A549 (cell line): ENCODE measurements around the gene CASQ1. TPM values are rescaled to one million over a fixed set of nuclear protein-coding genes. Genes with fewer than 3 reads are reported as not detected.

Experiments
- ATAC-seq, 2 experiments: fragments of 200-7000 bp in 1 of 2; fragments of >200 bp in 1 of 2; cut with Nextera tagmentation in 1 of 2; cut with Tn5 transposase in 1 of 2; 3 replicates each; pipeline versions ENCODE4 v1.8.0 to v1.9.1; 2018 to 2020; ENCODE audit warnings: mild to moderate bottlenecking in 1 of 2, moderate library complexity in 1 of 2
- CTCF ChIA-PET: fragments of 300-600 bp; sonication (Branson Sonifier 250); formaldehyde crosslinking; extraction: SDS; loops from one replicate; lab custom pipeline; 2021; ENCODE audit warnings: antibody characterized with exemption, inconsistent platforms; lab: Yijun Ruan, JAX
- POLR2A ChIA-PET: fragments of 350-600 bp; formaldehyde crosslinking; extraction: SDS; loops from one replicate; lab custom pipeline; 2021; ENCODE audit warnings: antibody characterized with exemption, inconsistent platforms; lab: Yijun Ruan, JAX
- DNase-seq, 2 experiments: peaks; one replicate each; pipeline versions ENCODE4 v3.0.0 to v3.0.0-alpha.2; 2011 to 2016; ENCODE audit warnings: low read depth in 1 of 2, low spot score in 1 of 2
- FAIRE-seq: peaks from 2 replicates; lab custom pipeline; 2011; peaks lifted over from hg19 to GRCh38; lab: Jason Lieb, UNC
- H3K27ac ChIP-seq, 2 experiments: fragments of >200 bp; sonication (Bioruptor Twin); formaldehyde crosslinking; 3 replicates each; pipeline ENCODE4 v1.5.1; 2016 to 2017
- H3K4me1 ChIP-seq: fragments of >200 bp; sonication (Bioruptor Twin); formaldehyde crosslinking; 3 replicates; pipeline ENCODE4 v1.6.1; 2016
- H3K4me2 ChIP-seq: fragments of >200 bp; sonication (Bioruptor Twin); formaldehyde crosslinking; 3 replicates; pipeline ENCODE4 v1.6.1; 2016
- H3K4me3 ChIP-seq: fragments of >200 bp; sonication (Bioruptor Twin); formaldehyde crosslinking; 3 replicates; pipeline ENCODE4 v1.5.1; 2016
- H3K9me3 ChIP-seq: fragments of >200 bp; sonication (Bioruptor Twin); formaldehyde crosslinking; 3 replicates; pipeline ENCODE4 v1.6.1; 2016
- CEBPB ChIP-seq, 2 experiments: fragments of >200 bp in 1 of 2; sonication (Bioruptor Twin) in 1 of 2; formaldehyde crosslinking in 1 of 2; IDR thresholded peaks; 2 replicates each; pipeline ENCODE4 v1.6.1; 2012 to 2016
- HDAC2 ChIP-seq: fragments of 200-600 bp; sonication (generic); IDR thresholded peaks from 2 replicates; pipeline ENCODE4 v1.6.1; 2016
- HOXB5 ChIP-seq: fragments of 250-450 bp; sonication (Bioruptor Pico); IDR thresholded peaks from 2 replicates; pipeline ENCODE4 v1.5.0; 2020; ENCODE audit warnings: mild to moderate bottlenecking, moderate library complexity
- JUN ChIP-seq, 2 experiments: fragments of >200 bp; sonication (Bioruptor Twin); formaldehyde crosslinking; IDR thresholded peaks; 2 replicates in 1 of 2; 3 replicates in 1 of 2; pipeline ENCODE4 v1.6.1; 2016 to 2017
- KDM1A ChIP-seq: fragments of 200-600 bp; sonication (generic); IDR thresholded peaks from 2 replicates; pipeline ENCODE4 v1.6.1; 2016; ENCODE audit warnings: low read depth, mild to moderate bottlenecking
- MAFK ChIP-seq: fragments of 450-650 bp; IDR thresholded peaks from 2 replicates; pipeline ENCODE4 v1.6.1; 2014; ENCODE audit not compliant: partially characterized antibody
- NFE2L2 ChIP-seq: fragments of 150-350 bp; conservative IDR thresholded peaks from 2 replicates; pipeline ENCODE4 v1.6.1; 2014; ENCODE audit warnings: low read length
- NR3C1 ChIP-seq: fragments of >200 bp; sonication (Bioruptor Twin); formaldehyde crosslinking; IDR thresholded peaks from 3 replicates; pipeline ENCODE4 v1.6.1; 2017
- PBX3 ChIP-seq: IDR thresholded peaks from 2 replicates; pipeline ENCODE4 v1.6.1; 2012
- PHF8 ChIP-seq: fragments of 200-600 bp; sonication (generic); IDR thresholded peaks from 2 replicates; pipeline ENCODE4 v1.6.1; 2016; ENCODE audit warnings: low read depth, mild to moderate bottlenecking, antibody characterized with exemption, moderate library complexity, borderline replicate concordance
- POLR2AphosphoS2 ChIP-seq: conservative IDR thresholded peaks from 2 replicates; pipeline ENCODE4 v1.6.1; 2012; ENCODE audit warnings: low read length, improper control_type of control experiment, inconsistent platforms
- RAD21 ChIP-seq, 2 experiments: fragments of >200 bp in 1 of 2; sonication (Bioruptor Twin) in 1 of 2; formaldehyde crosslinking in 1 of 2; IDR thresholded peaks in 1 of 2; conservative IDR thresholded peaks in 1 of 2; 2 replicates in 1 of 2; 3 replicates in 1 of 2; pipeline ENCODE4 v1.6.1; 2012 to 2018; ENCODE audit warnings: inconsistent platforms in 1 of 2
- REST ChIP-seq: fragments of 200-600 bp; sonication (generic); IDR thresholded peaks from 2 replicates; pipeline ENCODE4 v1.6.1; 2016; ENCODE audit warnings: antibody characterized with exemption, mild to moderate bottlenecking, moderate library complexity
- RFX5 ChIP-seq: fragments of 450-650 bp; IDR thresholded peaks from 2 replicates; pipeline ENCODE4 v1.7.1; 2014; ENCODE audit warnings: antibody characterized with exemption, mild to moderate bottlenecking, moderate library complexity
- SMC3 ChIP-seq: fragments of >200 bp; sonication (Bioruptor Twin); formaldehyde crosslinking; IDR thresholded peaks from 3 replicates; pipeline ENCODE4 v1.6.1; 2018; ENCODE audit warnings: inconsistent platforms
- SREBF2 ChIP-seq: fragments of 450-650 bp; IDR thresholded peaks from 2 replicates; pipeline ENCODE4 v1.6.1; 2014; ENCODE audit warnings: mild to moderate bottlenecking, moderate library complexity
- TFCP2L1 ChIP-seq: fragments of 250-450 bp; sonication (Bioruptor Pico); IDR thresholded peaks from 2 replicates; pipeline ENCODE4 v1.5.0; 2021; ENCODE audit warnings: mild to moderate bottlenecking
- ZFP36 ChIP-seq: fragments of 450-650 bp; IDR thresholded peaks from 2 replicates; pipeline ENCODE4 v1.6.1; 2014; ENCODE audit warnings: borderline replicate concordance; ENCODE audit not compliant: partially characterized antibody
- WGBS: methylation state at CpG from one replicate; pipeline ENCODE4 v1.1.6; 2017; ENCODE audit errors: missing lambda C conversion rate; 5-methylcytosine and 5-hydroxymethylcytosine counted together
- polyA plus RNA-seq, 4 experiments: library from polyadenylated mRNA; depleted of rRNA in 3 of 4; stranded (reverse); fragments of >200 nt; fragmentation: RNase III in 1 of 4; extraction: RNeasy Plus Mini Kit Qiagen cat#74134 plus additional on column Dnase treatment in 1 of 4; gene quantifications; 2 replicates in 3 of 4; 3 replicates in 1 of 4; pipeline ENCODE4 v1.2.3, GENCODE V29; 2011 to 2017
- TF ChIP-seq, protein P1 (sequence below): IDR thresholded peaks from 2 replicates; pipeline ENCODE4 v1.6.1; 2012
- TF ChIP-seq, protein P2 (sequence below): fragments of 450-650 bp; IDR thresholded peaks from 2 replicates; pipeline ENCODE4 v1.6.1; 2014; ENCODE audit warnings: antibody characterized with exemption

Gene CASQ1
- polyA plus RNA-seq, 2 of the 4 experiments (the other 2 are of a cell fraction), result 0.04 to 0.08 TPM

DNA sequence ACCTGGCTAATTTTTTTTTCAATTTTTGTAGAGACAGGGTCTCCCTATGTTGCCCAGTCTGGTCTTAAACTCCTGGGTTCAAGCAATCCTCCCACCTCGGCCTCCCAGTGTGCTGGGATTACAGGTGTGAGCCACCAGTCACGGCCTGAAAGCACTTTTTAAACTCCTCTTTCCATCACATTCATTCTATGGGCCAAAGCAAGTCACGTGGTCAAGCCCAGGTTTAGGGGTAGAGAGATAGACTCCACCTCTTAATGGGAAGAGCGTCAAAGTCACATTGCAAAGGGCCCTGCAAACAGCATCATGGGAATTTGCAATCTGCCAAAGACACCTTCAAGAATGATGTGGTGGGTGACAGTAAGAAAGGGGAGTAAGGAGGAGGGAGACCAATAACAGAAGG lies 31.8 kb upstream of the CASQ1 start:
- ChIA-PET POLR2A (no interaction called here), CTCF (interaction anchor here (1.2 to 7.4 kb wide), 5 partner anchors 10 to 94 kb away, joined by 3 to 40 read pairs (median 8); no protein-coding TSS in a partner anchor)
- H3K27ac ChIP-seq, result no peak overlapping the region
- no peaks in the 10 kb centered on the region for H3K9me3 ChIP-seq
- TF ChIP-seq JUN (IDR thresholded peaks at IDR 0.05), result no peak
- TF ChIP-seq RFX5, result no peak
- TF ChIP-seq NFE2L2, result no peak
- no peak for TF ChIP-seq PBX3
- no peak for TF ChIP-seq TFCP2L1 (CRISPR knock-in tag)
- TF ChIP-seq, protein P1, sequence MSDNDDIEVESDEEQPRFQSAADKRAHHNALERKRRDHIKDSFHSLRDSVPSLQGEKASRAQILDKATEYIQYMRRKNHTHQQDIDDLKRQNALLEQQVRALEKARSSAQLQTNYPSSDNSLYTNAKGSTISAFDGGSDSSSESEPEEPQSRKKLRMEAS, result no peak
- no peak for TF ChIP-seq SMC3
- TF ChIP-seq SREBF2, result no peak
- TF ChIP-seq HOXB5 (CRISPR knock-in tag), result no peak
- TF ChIP-seq RAD21 (conservative IDR thresholded peaks at IDR 0.05 in 1 of 2, IDR thresholded peaks at IDR 0.05 in 1 of 2), result no peak
- TF ChIP-seq POLR2AphosphoS2, result no peak
- TF ChIP-seq KDM1A, result no peak
- no peak for TF ChIP-seq NR3C1
- TF ChIP-seq REST, result no peak
- no peak for TF ChIP-seq CEBPB (IDR thresholded peaks at IDR 0.05)
- TF ChIP-seq ZFP36, result no peak
- TF ChIP-seq HDAC2, result no peak
- no peak overlapping the region for H3K4me2 ChIP-seq
- H3K4me1 ChIP-seq, result peaks cover 7% of the 10 kb centered on the region; the same call in 1 of the 3 replicates
- ATAC-seq (no peak), DNase-seq (no peak), FAIRE-seq (no peak)
- WGBS, result 51% methylated on average over 4 of the region's 4 CpGs
- no peak overlapping the region for H3K4me3 ChIP-seq

DNA sequence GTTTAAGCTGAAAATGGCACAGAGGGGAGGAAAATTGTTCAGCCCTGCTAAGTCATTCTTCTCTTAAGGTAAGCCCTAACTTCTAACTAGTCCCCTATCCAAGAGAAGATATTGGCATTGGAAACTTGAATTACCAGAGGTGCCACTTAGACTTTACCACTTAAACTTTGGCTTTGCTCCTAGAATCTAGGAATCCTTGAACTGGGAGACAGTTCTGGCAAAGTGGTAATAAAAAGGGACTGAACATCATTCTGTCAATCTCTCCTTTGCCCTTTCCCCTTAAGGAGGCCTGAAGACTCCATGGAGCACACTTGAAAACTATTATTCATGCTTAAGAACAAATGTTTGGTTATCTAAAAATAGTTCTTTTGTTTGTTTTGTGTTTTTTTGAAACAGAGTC lies 30.5 kb upstream of the CASQ1 start:
- H3K4me1 ChIP-seq, result peaks cover 7% of the 10 kb centered on the region; the same call in 1 of the 3 replicates
- FAIRE-seq, result no peak
- H3K4me2 ChIP-seq, result peak overlapping the region; percentile 14; the same call in 2 of the 3 replicates
- ChIA-PET POLR2A (no interaction called here), CTCF (interaction anchor here (0.9 to 7.4 kb wide), 8 partner anchors 9 to 92 kb away, joined by 3 to 40 read pairs (median 5); no protein-coding TSS in a partner anchor)
- DNase-seq, result peak in 1 of 2 experiments; percentile 41
- H3K27ac ChIP-seq, result no peak overlapping the region
- ATAC-seq, result peak; percentile 7 to 62; a peak in 3 of 6 replicates
- H3K4me3 ChIP-seq, result no peak overlapping the region
- no peak for TF ChIP-seq HOXB5 (CRISPR knock-in tag)
- no peak for TF ChIP-seq HDAC2
- TF ChIP-seq, protein P2, sequence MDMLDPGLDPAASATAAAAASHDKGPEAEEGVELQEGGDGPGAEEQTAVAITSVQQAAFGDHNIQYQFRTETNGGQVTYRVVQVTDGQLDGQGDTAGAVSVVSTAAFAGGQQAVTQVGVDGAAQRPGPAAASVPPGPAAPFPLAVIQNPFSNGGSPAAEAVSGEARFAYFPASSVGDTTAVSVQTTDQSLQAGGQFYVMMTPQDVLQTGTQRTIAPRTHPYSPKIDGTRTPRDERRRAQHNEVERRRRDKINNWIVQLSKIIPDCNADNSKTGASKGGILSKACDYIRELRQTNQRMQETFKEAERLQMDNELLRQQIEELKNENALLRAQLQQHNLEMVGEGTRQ, result no peak
- TF ChIP-seq MAFK, result no peak
- no peak for TF ChIP-seq REST
- TF ChIP-seq PHF8, result no peak
- no peaks in the 10 kb centered on the region for H3K9me3 ChIP-seq
